HL-60 (cell line): ENCODE data around the gene RASAL2.

Experiments
- CTCF ChIP-seq: IDR thresholded peaks from one replicate; pipeline ENCODE4 v1.5.1; 2011; ENCODE audit warnings: low read length, control low read depth, inconsistent platforms; ENCODE audit not compliant: insufficient read depth
- GABPA ChIP-seq: IDR thresholded peaks from 2 replicates; pipeline ENCODE4 v1.6.1; 2012; ENCODE audit warnings: low read depth
- POLR2AphosphoS5 ChIP-seq: IDR thresholded peaks from 2 replicates; pipeline ENCODE4 v1.6.1; 2012; ENCODE audit warnings: low read depth
- SPI1 ChIP-seq: IDR thresholded peaks from 2 replicates; pipeline ENCODE4 v1.6.1; 2012; ENCODE audit warnings: low read depth, mild to moderate bottlenecking, borderline replicate concordance

GRCh38 chr1:178262120-178262500 is 168.2 kb downstream of the RASAL2 start:
- TF ChIP-seq CTCF (no peak), GABPA (no peak), SPI1 (no peak), POLR2AphosphoS5 (no peak)
